HEK293T (cell line): ENCODE results near the gene RAB5IF.

ENCODE experiments used
- BHLHE40 ChIP-seq: fragments of 450-650 bp; IDR thresholded peaks from 2 replicates; pipeline ENCODE4 v1.6.1; 2016; ENCODE audit warnings: mild to moderate bottlenecking, moderate library complexity, borderline replicate concordance
- FOXK2 ChIP-seq: fragments of 450-650 bp; IDR thresholded peaks from 2 replicates; pipeline ENCODE4 v1.6.1; 2016; ENCODE audit warnings: mild to moderate bottlenecking
- FOXM1 ChIP-seq: fragments of 450-650 bp; IDR thresholded peaks from 2 replicates; pipeline ENCODE4 v1.6.1; 2017; ENCODE audit warnings: mild to moderate bottlenecking, borderline replicate concordance
- SP1 ChIP-seq: fragments of 450-650 bp; IDR thresholded peaks from 2 replicates; pipeline ENCODE4 v1.6.1; 2017

DNA sequence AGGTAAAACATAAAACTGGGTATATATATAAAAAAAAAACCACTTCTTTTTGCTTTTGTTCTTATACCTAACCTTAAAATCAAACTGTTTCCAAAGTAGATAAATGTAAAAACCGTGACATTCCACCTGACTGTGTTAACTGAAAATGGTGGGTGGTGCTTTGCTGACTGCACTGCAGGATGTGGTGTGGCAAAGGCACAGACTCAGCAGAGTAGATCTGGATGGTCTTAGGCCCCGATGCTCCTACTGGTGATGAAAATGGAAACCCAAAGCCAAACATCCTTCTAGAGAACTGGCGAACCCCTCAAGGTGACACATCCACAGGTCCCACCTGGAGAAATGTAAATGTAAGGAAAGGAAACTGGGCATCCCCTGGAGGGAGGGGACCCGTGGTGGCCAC, 23.3 kb upstream of the RAB5IF start:
- no peak for TF ChIP-seq SP1
- TF ChIP-seq BHLHE40, result no peak
- no peak for TF ChIP-seq FOXK2
- TF ChIP-seq FOXM1, result no peak
